Heart left ventricle (tissue), 13 donors: Measurements from ENCODE around the gene SPRR1A.

ENCODE experiments used
- CTCF ChIP-seq, 12 donors: fragments of 200-600 bp; sonication (generic) in 4 of 12; IDR thresholded peaks; one replicate each; pipeline versions ENCODE4 v1.5.0 to v1.8.0; 2018 to 2022; ENCODE audit warnings: antibody characterized with exemption in 12 of 12, mild to moderate bottlenecking in 5 of 12
- POLR2A ChIP-seq, 2 donors: fragments of 450-650 bp; IDR thresholded peaks; one replicate each; pipeline ENCODE4 v1.6.1; 2017; ENCODE audit warnings: antibody characterized with exemption in 2 of 2, mild to moderate bottlenecking in 2 of 2, moderate library complexity in 2 of 2
- donor health status: ischemic (EF 13 %, LVEDD 7.1; RV severe dilation, severe dysfunction).
- donor health status: DM: no; HTN: yes; CAD: no.
- donor health status: DM: no; HTN: no; CAD: no.
- donor health status: ischemic (EF 25% LVEDD 6.9; RV normal size, moderate dysfunction).
- donor health status: ischemic (EF 25% LVEDD 5.7; RV mildly dilated, moderate dysfunction).
- donor health status: ischemic (EF 35%, LVEDD 5.7; RV mildly dilated, moderate dysfunction).
- donor health status: nonischemic (EF 11% LVEDD 7.7; RV severe dilation, severe dysfunction).
- donor health status: DM: yes; HTN: yes; CAD: no.
- donor health status: PGD.
- donor health status: ischemic (EF 29% LVEDD 5.4; RV normal size, mild dysfunction).
- donor health status: nonischemic (EF 23%, LVEDD 6.1; RV moderate dilation, normal function).

DNA sequence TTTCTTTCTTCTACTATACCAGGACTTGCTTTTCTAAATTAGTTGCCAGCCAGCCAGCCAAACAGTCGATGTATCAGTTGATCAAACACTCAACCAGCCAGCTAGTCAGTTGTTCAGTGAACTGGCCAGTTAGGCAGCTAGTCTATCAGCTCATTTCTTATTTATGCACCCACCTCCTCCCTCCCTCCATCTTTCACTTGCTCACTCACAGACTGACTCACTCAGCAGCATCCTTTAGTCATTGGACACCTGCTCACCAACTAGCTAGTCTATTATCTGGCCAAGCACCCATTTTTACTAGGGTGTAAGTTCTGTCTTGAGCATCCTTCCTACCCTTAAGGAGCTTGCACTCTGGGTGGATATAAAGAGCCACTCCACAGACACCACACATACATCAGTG lies 19.3 kb upstream of the SPRR1A start:
- no peak for TF ChIP-seq CTCF (IDR thresholded peaks at IDR 0.05)
- no peak for TF ChIP-seq POLR2A (IDR thresholded peaks at IDR 0.05)
